Stimulated activated CD4-positive, alpha-beta T cell treated with anti-CD3 and anti-CD28 coated beads, Interleukin-1b, Interleukin-23, amount 100 ng/mL, for 48 hours (primary cell): Measurements from ENCODE around the gene RBM15.

Source experiments
- DNase-seq: peaks from one replicate; pipeline ENCODE4 v3.0.0-alpha.2; 2020

RBM15 gene

GRCh38 chr1:110360431-110360830 is 21.3 kb downstream of the RBM15 start:
- DNase-seq, result no peak

- no peak for DNase-seq
Observed at GRCh38 chr1:110361856-110362255, 22.7 kb downstream of the RBM15 start.

GRCh38 chr1:110364221-110364620 is 25.0 kb downstream of the RBM15 start:
- no peak for DNase-seq

GRCh38 chr1:110370827-110371226 is 31.6 kb downstream of the RBM15 start:
- DNase-seq, result peak; percentile 15

GRCh38 chr1:110375490-110375889 is 36.3 kb downstream of the RBM15 start:
- DNase-seq, result no peak

- no peak for DNase-seq
Observed at GRCh38 chr1:110380672-110381283, 41.6 kb downstream of the RBM15 start.

GRCh38 chr1:110383251-110383990 is 44.2 kb downstream of the RBM15 start:
- no peak for DNase-seq

- DNase-seq, result no peak
Observed at GRCh38 chr1:110384581-110385321, 45.6 kb downstream of the RBM15 start.

GRCh38 chr1:110385369-110385768 is 46.2 kb downstream of the RBM15 start:
- no peak for DNase-seq

- DNase-seq, result no peak
Observed at GRCh38 chr1:110387048-110387754, 48.0 kb downstream of the RBM15 start.

- no peak for DNase-seq
Observed at GRCh38 chr1:110390096-110390495, 50.9 kb downstream of the RBM15 start.

GRCh38 chr1:110390692-110391245 is 51.6 kb downstream of the RBM15 start, which contains the start of gene SLC16A4:
SLC16A4 (minus strand) TSS chr1:110391026; CDS start chr1:110389323, 1,703 bp downstream.
- DNase-seq, result no peak

GRCh38 chr1:110393286-110393685 is 54.1 kb downstream of the RBM15 start:
- no peak for DNase-seq

- no peak for DNase-seq
Observed at GRCh38 chr1:110393691-110394492, 54.7 kb downstream of the RBM15 start.

- no peak for DNase-seq
Observed at GRCh38 chr1:110394493-110394820, 55.3 kb downstream of the RBM15 start.
